GM23338 (cell line): ENCODE data around the gene SEL1L3. TPM values are rescaled to one million over a fixed set of nuclear protein-coding genes. Genes with fewer than 3 reads are reported as not detected.

Source experiments
- ATAC-seq: fragments of 200-7000 bp; cut with Tn5 transposase; 3 replicates; pipeline ENCODE4 v1.9.1; 2020
- DNase-seq: peaks from one replicate; pipeline ENCODE4 v3.0.0-alpha.2; 2015; ENCODE audit warnings: low spot score
- H2AFZ ChIP-seq: fragments of 200-600 bp; sonication (generic); 2 replicates; pipeline ENCODE4 v1.8.0; 2016; ENCODE audit warnings: antibody characterized with exemption, mild to moderate bottlenecking, moderate library complexity
- H3F3A ChIP-seq: fragments of 200-600 bp; sonication (generic); replicated peaks from 2 replicates; pipeline ENCODE4 v1.8.0; 2017; ENCODE audit warnings: antibody characterized with exemption, mixed run types, low read depth
- H3K27ac ChIP-seq: fragments of 200-600 bp; sonication (generic); 2 replicates; pipeline ENCODE4 v1.6.1; 2016; ENCODE audit warnings: low read depth
- H3K27me3 ChIP-seq: fragments of 200-600 bp; sonication (generic); 2 replicates; pipeline ENCODE4 v1.8.0; 2016; ENCODE audit warnings: mild to moderate bottlenecking, mixed run types, moderate library complexity; ENCODE audit not compliant: insufficient read depth
- H3K36me3 ChIP-seq: fragments of 200-600 bp; sonication (generic); 2 replicates; pipeline ENCODE4 v1.8.0; 2016; ENCODE audit warnings: mild to moderate bottlenecking; ENCODE audit not compliant: insufficient read depth
- H3K4me1 ChIP-seq: fragments of 200-600 bp; sonication (generic); 2 replicates; pipeline ENCODE4 v1.8.0; 2016; ENCODE audit warnings: mild to moderate bottlenecking, moderate library complexity; ENCODE audit not compliant: insufficient read depth
- H3K4me2 ChIP-seq: fragments of 200-600 bp; sonication (generic); 2 replicates; pipeline ENCODE4 v1.7.1; 2017; ENCODE audit warnings: mixed run types
- H3K4me3 ChIP-seq: fragments of 200-600 bp; sonication (generic); 2 replicates; pipeline ENCODE4 v1.6.1; 2016; ENCODE audit warnings: mixed run types
- H3K79me2 ChIP-seq: fragments of 200-600 bp; sonication (generic); replicated peaks from 2 replicates; pipeline ENCODE4 v1.8.0; 2017; ENCODE audit warnings: mild to moderate bottlenecking; ENCODE audit not compliant: insufficient read depth
- H3K9me2 ChIP-seq: fragments of 200-600 bp; sonication (generic); 2 replicates; pipeline ENCODE4 v1.8.0; 2017; ENCODE audit not compliant: insufficient read depth
- H4K20me1 ChIP-seq: fragments of 200-600 bp; sonication (generic); replicated peaks from 2 replicates; pipeline ENCODE4 v1.8.0; 2017; ENCODE audit warnings: mild to moderate bottlenecking; ENCODE audit not compliant: insufficient read depth
- H3K27ac Mint-ChIP-seq: 2 replicates; pipeline ENCODE4 v1.8.0; 2020; ENCODE audit warnings: inconsistent platforms, mild to moderate bottlenecking, moderate library complexity, mixed read lengths
- H3K27me3 Mint-ChIP-seq: 3 replicates; pipeline ENCODE4 v1.8.0; 2022; ENCODE audit warnings: low read depth, mild to moderate bottlenecking, moderate library complexity, mixed read lengths, inconsistent platforms; ENCODE audit not compliant: insufficient read depth, poor library complexity
- H3K36me3 Mint-ChIP-seq: 3 replicates; pipeline ENCODE4 v1.8.0; 2021; ENCODE audit warnings: low read depth, mild to moderate bottlenecking, inconsistent platforms, moderate library complexity, mixed read lengths
- H3K4me1 Mint-ChIP-seq: 3 replicates; pipeline ENCODE4 v1.8.0; 2020; ENCODE audit warnings: mild to moderate bottlenecking, inconsistent platforms, mixed read lengths
- H3K4me3 Mint-ChIP-seq: 3 replicates; pipeline ENCODE4 v1.8.0; 2021; ENCODE audit warnings: moderate library complexity, mild to moderate bottlenecking, inconsistent platforms, mixed read lengths
- H3K9me3 Mint-ChIP-seq: 3 replicates; pipeline ENCODE4 v1.8.0; 2020; ENCODE audit warnings: moderate library complexity, mild to moderate bottlenecking, inconsistent platforms, mixed read lengths
- CREB1 ChIP-seq: fragments of 250-450 bp; sonication (Bioruptor Pico); IDR thresholded peaks from 2 replicates; pipeline ENCODE4 v1.5.0; 2020; ENCODE audit warnings: low read depth, mild to moderate bottlenecking, moderate library complexity
- ETS1 ChIP-seq: IDR thresholded peaks from 2 replicates; pipeline ENCODE4 v1.6.1; 2016; ENCODE audit warnings: antibody characterized with exemption
- EZH2phosphoT487 ChIP-seq: fragments of 200-600 bp; sonication (generic); IDR thresholded peaks from one replicate; pipeline ENCODE4 v1.8.1; 2018; ENCODE audit warnings: antibody characterized with exemption; ENCODE audit not compliant: unreplicated experiment
- JUNB ChIP-seq: IDR thresholded peaks from one replicate; pipeline ENCODE4 v1.6.1; 2016; ENCODE audit warnings: antibody characterized with exemption; ENCODE audit not compliant: unreplicated experiment
- NANOG ChIP-seq: IDR thresholded peaks from 2 replicates; pipeline ENCODE4 v1.6.1; 2016; ENCODE audit warnings: antibody characterized with exemption, borderline replicate concordance
- POLR2AphosphoS5 ChIP-seq: IDR thresholded peaks from 2 replicates; pipeline ENCODE4 v1.6.1; 2016; ENCODE audit warnings: antibody characterized with exemption, low read depth
- ZNF114 ChIP-seq: fragments of 250-450 bp; sonication (Bioruptor Pico); IDR thresholded peaks from 2 replicates; pipeline ENCODE4 v1.5.0; 2020; ENCODE audit warnings: mild to moderate bottlenecking, moderate library complexity
- ZNF331 ChIP-seq: fragments of 250-450 bp; sonication (Bioruptor Pico); IDR thresholded peaks from 2 replicates; pipeline ENCODE4 v1.5.0; 2020; ENCODE audit warnings: low read depth, mild to moderate bottlenecking, moderate library complexity
- polyA plus RNA-seq: library from polyadenylated mRNA; unstranded; fragments of >200 nt; fragmentation: Nextera tagmentation; extraction: Ambion mirVana; gene quantifications from 2 replicates; pipeline ENCODE4 v1.2.1, GENCODE V29; 2016
- total RNA-seq: library from RNA; depleted of rRNA; stranded (reverse); fragments of >200 nt; shearing (Covaris generic); gene quantifications from 2 replicates; pipeline ENCODE4 v1.2.3, GENCODE V29; 2014
- TF ChIP-seq, protein P1 (sequence below): fragments of 250-450 bp; sonication (Bioruptor Pico); IDR thresholded peaks from 2 replicates; pipeline ENCODE4 v1.5.0; 2020; ENCODE audit warnings: mild to moderate bottlenecking, moderate library complexity

The SEL1L3 gene
- total and polyA plus RNA-seq, 2 experiments from 2014 or later: 17.1 to 61.7 TPM

GRCh38 chr4:25805255-25805860 lies 57.4 kb downstream of the SEL1L3 start (continued):
- TF ChIP-seq, protein P1, sequence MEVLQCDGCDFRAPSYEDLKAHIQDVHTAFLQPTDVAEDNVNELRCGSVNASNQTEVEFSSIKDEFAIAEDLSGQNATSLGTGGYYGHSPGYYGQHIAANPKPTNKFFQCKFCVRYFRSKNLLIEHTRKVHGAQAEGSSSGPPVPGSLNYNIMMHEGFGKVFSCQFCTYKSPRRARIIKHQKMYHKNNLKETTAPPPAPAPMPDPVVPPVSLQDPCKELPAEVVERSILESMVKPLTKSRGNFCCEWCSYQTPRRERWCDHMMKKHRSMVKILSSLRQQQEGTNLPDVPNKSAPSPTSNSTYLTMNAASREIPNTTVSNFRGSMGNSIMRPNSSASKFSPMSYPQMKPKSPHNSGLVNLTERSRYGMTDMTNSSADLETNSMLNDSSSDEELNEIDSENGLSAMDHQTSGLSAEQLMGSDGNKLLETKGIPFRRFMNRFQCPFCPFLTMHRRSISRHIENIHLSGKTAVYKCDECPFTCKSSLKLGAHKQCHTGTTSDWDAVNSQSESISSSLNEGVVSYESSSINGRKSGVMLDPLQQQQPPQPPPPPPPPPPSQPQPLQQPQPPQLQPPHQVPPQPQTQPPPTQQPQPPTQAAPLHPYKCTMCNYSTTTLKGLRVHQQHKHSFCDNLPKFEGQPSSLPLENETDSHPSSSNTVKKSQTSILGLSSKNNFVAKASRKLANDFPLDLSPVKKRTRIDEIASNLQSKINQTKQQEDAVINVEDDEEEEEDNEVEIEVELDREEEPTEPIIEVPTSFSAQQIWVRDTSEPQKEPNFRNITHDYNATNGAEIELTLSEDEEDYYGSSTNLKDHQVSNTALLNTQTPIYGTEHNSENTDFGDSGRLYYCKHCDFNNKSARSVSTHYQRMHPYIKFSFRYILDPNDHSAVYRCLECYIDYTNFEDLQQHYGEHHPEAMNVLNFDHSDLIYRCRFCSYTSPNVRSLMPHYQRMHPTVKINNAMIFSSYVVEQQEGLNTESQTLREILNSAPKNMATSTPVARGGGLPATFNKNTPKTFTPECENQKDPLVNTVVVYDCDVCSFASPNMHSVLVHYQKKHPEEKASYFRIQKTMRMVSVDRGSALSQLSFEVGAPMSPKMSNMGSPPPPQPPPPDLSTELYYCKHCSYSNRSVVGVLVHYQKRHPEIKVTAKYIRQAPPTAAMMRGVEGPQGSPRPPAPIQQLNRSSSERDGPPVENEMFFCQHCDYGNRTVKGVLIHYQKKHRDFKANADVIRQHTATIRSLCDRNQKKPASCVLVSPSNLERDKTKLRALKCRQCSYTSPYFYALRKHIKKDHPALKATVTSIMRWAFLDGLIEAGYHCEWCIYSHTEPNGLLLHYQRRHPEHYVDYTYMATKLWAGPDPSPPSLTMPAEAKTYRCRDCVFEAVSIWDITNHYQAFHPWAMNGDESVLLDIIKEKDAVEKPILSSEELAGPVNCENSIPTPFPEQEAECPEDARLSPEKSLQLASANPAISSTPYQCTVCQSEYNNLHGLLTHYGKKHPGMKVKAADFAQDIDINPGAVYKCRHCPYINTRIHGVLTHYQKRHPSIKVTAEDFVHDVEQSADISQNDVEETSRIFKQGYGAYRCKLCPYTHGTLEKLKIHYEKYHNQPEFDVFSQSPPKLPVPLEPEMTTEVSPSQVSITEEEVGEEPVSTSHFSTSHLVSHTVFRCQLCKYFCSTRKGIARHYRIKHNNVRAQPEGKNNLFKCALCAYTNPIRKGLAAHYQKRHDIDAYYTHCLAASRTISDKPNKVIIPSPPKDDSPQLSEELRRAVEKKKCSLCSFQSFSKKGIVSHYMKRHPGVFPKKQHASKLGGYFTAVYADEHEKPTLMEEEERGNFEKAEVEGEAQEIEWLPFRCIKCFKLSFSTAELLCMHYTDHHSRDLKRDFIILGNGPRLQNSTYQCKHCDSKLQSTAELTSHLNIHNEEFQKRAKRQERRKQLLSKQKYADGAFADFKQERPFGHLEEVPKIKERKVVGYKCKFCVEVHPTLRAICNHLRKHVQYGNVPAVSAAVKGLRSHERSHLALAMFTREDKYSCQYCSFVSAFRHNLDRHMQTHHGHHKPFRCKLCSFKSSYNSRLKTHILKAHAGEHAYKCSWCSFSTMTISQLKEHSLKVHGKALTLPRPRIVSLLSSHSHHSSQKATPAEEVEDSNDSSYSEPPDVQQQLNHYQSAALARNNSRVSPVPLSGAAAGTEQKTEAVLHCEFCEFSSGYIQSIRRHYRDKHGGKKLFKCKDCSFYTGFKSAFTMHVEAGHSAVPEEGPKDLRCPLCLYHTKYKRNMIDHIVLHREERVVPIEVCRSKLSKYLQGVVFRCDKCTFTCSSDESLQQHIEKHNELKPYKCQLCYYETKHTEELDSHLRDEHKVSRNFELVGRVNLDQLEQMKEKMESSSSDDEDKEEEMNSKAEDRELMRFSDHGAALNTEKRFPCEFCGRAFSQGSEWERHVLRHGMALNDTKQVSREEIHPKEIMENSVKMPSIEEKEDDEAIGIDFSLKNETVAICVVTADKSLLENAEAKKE: no peak
- TF ChIP-seq CREB1 (CRISPR knock-in tag) (no peak), ZNF331 (no peak)

DNA sequence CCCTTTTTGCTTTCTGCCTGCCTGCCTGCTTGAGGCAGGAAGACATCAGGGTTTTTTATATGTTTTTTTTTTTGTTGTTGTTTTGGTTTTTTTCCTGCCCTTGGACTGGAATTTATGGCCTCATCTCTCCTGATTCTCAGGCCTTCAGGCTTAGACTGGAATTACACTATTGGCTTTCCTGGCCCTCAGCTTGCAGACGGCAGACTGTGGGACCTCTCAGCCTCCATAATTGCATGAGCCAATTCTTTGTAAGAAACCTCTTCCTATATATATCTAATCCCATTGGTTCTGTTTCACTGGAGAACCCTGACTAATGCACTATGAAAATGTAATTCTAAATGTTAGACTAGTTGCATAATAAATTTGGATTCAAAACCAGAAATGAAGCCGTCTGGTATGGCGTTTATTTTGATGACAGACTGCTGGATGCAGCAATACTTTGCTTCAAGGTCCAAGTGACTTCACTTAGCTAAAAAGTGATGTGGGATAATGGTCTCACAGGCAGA lies 59.0 kb downstream of the SEL1L3 start:
- Histone ChIP-seq H3F3A (no peaks in the 10 kb centered on the region), H3K4me2 (no peak overlapping the region), H4K20me1 (peaks cover 4% of the 10 kb centered on the region; the same call in 1 of the 2 replicates), H3K9me2 (no peaks in the 10 kb centered on the region), H3K36me3 (no peaks in the 10 kb centered on the region; the same call in 1 of the 2 replicates), H3K27ac (no peak overlapping the region), H3K27me3 (no peaks in the 10 kb centered on the region), H3K4me3 (no peak overlapping the region), H2AFZ (no peak overlapping the region), H3K79me2 (no peaks in the 10 kb centered on the region), H3K4me1 (peaks cover 33% of the 10 kb centered on the region)
- Mint-ChIP-seq H3K36me3 (peaks cover 56% of the 10 kb centered on the region), H3K4me1 (peaks cover 28% of the 10 kb centered on the region), H3K27ac (no peak overlapping the region), H3K4me3 (no peak overlapping the region), H3K27me3 (peaks cover 3% of the 10 kb centered on the region), H3K9me3 (no peaks in the 10 kb centered on the region)
- no peak for ATAC-seq
- DNase-seq: no peak
- no peak for TF ChIP-seq JUNB
- no peak for TF ChIP-seq ZNF114 (CRISPR knock-in tag)
- TF ChIP-seq NANOG: no peak
- TF ChIP-seq EZH2phosphoT487: no peak
- no peak for TF ChIP-seq CREB1 (CRISPR knock-in tag)
- TF ChIP-seq POLR2AphosphoS5: no peak
- TF ChIP-seq ETS1: no peak
